Measurements from ENCODE around the gene MFN2. TPM values are rescaled to one million over a fixed set of nuclear protein-coding genes. Genes with fewer than 3 reads are reported as not detected.
"Not testable (repeated sequence)": the region's sequence is repeated elsewhere in the genome, so short reads cannot be mapped to it uniquely, and the experiment has no call there.

MFN2 gene
- total RNA-seq, 1 experiment from 2014 or later, result 73.9 TPM

DNA sequence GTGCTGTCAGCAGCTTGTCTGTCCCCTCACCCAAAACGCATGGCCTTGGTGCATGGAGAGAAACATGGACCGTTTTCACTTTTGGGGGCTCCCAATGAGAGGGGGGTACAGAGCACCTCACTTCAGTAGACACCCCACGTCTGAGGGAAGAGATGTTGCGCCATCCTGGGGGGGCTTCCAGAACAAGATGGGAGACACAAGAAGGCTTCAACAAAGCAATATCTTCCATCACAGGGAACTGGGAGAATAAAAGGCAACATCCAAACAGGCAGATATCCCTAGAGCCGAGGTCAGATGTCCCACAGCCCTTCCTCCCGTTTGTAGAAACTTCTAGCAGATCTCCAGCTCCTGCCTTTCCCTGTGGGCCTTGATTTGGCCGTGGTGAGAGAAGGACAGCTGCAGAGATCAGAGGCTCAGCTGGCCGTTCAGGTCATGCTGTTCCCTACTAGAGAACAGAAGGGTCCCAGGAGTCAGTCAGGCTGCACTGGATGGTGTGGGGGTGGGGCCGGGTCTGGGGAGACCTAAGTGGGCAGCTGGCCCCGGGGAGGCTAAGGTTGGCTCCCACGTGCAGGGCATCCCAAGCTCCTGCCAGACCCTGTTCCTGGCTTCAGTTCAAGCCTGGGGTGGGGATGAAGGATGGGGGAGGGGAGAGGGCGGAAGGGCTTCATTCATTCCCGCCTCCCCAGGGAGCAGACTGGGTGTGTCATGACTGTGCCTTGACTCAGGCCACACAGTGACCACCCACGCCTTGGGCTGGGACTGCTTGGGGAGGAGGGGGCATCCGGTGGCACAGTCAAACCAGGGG lies 41.3 kb upstream of the MFN2 start:
- Mint-ChIP-seq H3K36me3 (ENCODE audit: insufficient read depth, unreplicated experiment) (peaks cover 7% of the 10 kb centered on the region), H3K9me3 (ENCODE audit: unreplicated experiment) (no peaks in the 10 kb centered on the region), H3K4me3 (ENCODE audit: unreplicated experiment) (no peak overlapping the region), H3K4me1 (ENCODE audit: low read depth, unreplicated experiment) (no peaks in the 10 kb centered on the region), H3K27me3 (ENCODE audit: insufficient read depth, unreplicated experiment) (no peaks in the 10 kb centered on the region), H3K27ac (ENCODE audit: unreplicated experiment) (no peak overlapping the region)
- H3K4me1 ChIP-seq, result no peaks in the 10 kb centered on the region
- H3K9me3 ChIP-seq, result no peaks in the 10 kb centered on the region
- H3K36me3 ChIP-seq (ENCODE audit: control insufficient read depth, insufficient read depth, low read length), result no peaks in the 10 kb centered on the region
- no TSS peak for BruUV-seq (replicated peaks)
- DNase-seq, result no peak
- no peak overlapping the region for H3K4me3 ChIP-seq (ENCODE audit: low read depth, low read length)
- TF ChIP-seq, protein P1, sequence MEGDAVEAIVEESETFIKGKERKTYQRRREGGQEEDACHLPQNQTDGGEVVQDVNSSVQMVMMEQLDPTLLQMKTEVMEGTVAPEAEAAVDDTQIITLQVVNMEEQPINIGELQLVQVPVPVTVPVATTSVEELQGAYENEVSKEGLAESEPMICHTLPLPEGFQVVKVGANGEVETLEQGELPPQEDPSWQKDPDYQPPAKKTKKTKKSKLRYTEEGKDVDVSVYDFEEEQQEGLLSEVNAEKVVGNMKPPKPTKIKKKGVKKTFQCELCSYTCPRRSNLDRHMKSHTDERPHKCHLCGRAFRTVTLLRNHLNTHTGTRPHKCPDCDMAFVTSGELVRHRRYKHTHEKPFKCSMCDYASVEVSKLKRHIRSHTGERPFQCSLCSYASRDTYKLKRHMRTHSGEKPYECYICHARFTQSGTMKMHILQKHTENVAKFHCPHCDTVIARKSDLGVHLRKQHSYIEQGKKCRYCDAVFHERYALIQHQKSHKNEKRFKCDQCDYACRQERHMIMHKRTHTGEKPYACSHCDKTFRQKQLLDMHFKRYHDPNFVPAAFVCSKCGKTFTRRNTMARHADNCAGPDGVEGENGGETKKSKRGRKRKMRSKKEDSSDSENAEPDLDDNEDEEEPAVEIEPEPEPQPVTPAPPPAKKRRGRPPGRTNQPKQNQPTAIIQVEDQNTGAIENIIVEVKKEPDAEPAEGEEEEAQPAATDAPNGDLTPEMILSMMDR (IDR thresholded peaks at IDR 0.05; ENCODE audit: insufficient read depth in 1 of 2, low read depth in 1 of 2, low read length in 1 of 2, severe bottlenecking in 1 of 2, unreplicated experiment in 1 of 2), result no peak
- ChIA-PET POLR2A (interaction anchor here (0.6 kb wide), 2 partner anchors 466 to 826 kb away, joined by 3 read pairs; no protein-coding TSS in a partner anchor), CTCF (interaction anchor here (1.2 kb wide), 1 partner anchor 28 kb away, joined by 3 read pairs; no protein-coding TSS in a partner anchor)
- no peaks in the 10 kb centered on the region for H3K27me3 ChIP-seq (replicated peaks; ENCODE audit: control insufficient read depth, insufficient read depth, low read length)
- intact Hi-C loops (cut with micrococcal nuclease; ENCODE audit: unreplicated experiment), result no loop called here

DNA sequence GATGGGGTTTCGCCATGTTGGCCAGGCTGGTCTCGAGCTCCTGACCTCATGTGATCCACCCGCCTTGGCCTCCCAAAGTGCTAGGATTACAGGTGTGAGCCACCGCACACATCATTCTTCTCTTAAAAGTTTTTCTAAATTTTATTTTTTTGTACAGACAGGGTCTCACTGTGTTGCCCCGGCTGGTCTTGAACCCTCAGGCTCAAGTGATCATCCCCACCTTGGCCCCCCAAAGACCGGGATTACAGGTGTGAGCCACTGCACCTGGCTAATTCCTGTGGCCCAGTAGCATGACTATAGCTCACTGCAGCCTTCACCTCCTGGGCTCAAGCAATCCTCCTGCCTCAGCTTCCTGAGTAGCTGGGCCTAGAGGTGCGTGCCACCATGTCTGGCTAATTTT lies 40.5 kb upstream of the MFN2 start:
- DNase-seq; H3K4me1 Mint-ChIP-seq (ENCODE audit: low read depth, unreplicated experiment); H3K27ac Mint-ChIP-seq (ENCODE audit: unreplicated experiment); H3K9me3 ChIP-seq; H3K4me1 ChIP-seq; POLR2A ChIA-PET; H3K4me3 ChIP-seq (ENCODE audit: low read depth, low read length); H3K9me3 Mint-ChIP-seq (ENCODE audit: unreplicated experiment); H3K27me3 ChIP-seq (replicated peaks; ENCODE audit: control insufficient read depth, insufficient read depth, low read length); BruUV-seq (replicated peaks); H3K4me3 Mint-ChIP-seq (ENCODE audit: unreplicated experiment); intact Hi-C loops (cut with micrococcal nuclease; ENCODE audit: unreplicated experiment); H3K36me3 ChIP-seq (ENCODE audit: control insufficient read depth, insufficient read depth, low read length); H3K27me3 Mint-ChIP-seq (ENCODE audit: insufficient read depth, unreplicated experiment): not testable (repeated sequence)
- CTCF ChIA-PET, result interaction anchor here (1.2 kb wide), 1 partner anchor 27 kb away, joined by 3 read pairs; no protein-coding TSS in a partner anchor
- peaks cover 14% of the 10 kb centered on the region for H3K36me3 Mint-ChIP-seq (ENCODE audit: insufficient read depth, unreplicated experiment)

DNA sequence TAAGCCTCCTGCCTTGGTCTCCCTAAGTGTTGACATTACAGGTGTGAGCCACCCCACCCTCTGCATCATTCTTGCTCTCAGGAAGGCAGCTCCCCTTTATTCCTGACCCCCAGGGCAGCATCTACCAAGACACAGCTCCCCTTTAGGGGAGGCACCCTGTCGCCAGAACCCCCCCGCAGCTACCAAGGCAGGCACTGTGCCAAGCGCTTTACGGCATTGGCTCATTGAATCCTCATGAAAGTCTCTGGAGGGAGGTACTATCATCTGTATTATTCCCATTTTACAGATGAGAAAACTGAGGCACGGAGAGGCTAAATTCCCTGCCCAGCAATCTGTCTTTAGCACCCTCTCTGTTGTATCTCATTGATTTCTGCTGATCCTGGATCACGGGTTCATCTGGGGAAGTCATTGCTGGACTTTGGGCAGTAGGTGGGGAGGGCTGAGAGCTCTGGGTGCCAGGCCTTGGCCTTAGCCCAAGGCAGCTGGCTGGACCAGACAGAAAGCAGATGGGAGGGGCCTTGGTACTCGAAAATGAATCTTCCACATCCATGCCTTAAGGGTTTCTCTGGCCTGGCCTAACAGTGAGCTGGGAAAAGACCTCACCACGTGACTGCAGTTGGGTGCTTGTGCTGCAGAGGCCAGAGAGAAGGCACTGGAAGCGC lies 39.9 kb upstream of the MFN2 start:
- Mint-ChIP-seq H3K4me3 (ENCODE audit: unreplicated experiment) (no peak overlapping the region), H3K36me3 (ENCODE audit: insufficient read depth, unreplicated experiment) (peaks cover 18% of the 10 kb centered on the region), H3K4me1 (ENCODE audit: low read depth, unreplicated experiment) (no peaks in the 10 kb centered on the region), H3K27me3 (ENCODE audit: insufficient read depth, unreplicated experiment) (no peaks in the 10 kb centered on the region), H3K27ac (ENCODE audit: unreplicated experiment) (no peak overlapping the region), H3K9me3 (ENCODE audit: unreplicated experiment) (no peaks in the 10 kb centered on the region)
- ChIA-PET POLR2A (no interaction called here), CTCF (interaction anchor here (1.2 kb wide), 1 partner anchor 27 kb away, joined by 3 read pairs; no protein-coding TSS in a partner anchor)
- intact Hi-C loops (cut with micrococcal nuclease; ENCODE audit: unreplicated experiment), result no loop called here
- BruUV-seq (replicated peaks), result no TSS peak
- Histone ChIP-seq H3K27me3 (replicated peaks; ENCODE audit: control insufficient read depth, insufficient read depth, low read length) (no peaks in the 10 kb centered on the region), H3K4me1 (no peaks in the 10 kb centered on the region), H3K9me3 (no peaks in the 10 kb centered on the region), H3K36me3 (ENCODE audit: control insufficient read depth, insufficient read depth, low read length) (no peaks in the 10 kb centered on the region; the same call in 1 of the 2 replicates), H3K4me3 (ENCODE audit: low read depth, low read length) (no peak overlapping the region)
- TF ChIP-seq, protein P1 (IDR thresholded peaks at IDR 0.05; ENCODE audit: insufficient read depth in 1 of 2, low read depth in 1 of 2, low read length in 1 of 2, severe bottlenecking in 1 of 2, unreplicated experiment in 1 of 2), result no peak
- DNase-seq, result no peak

Data from Caco-2 (cell line).